ENCODE results near the gene ERGIC3. TPM values are rescaled to one million over a fixed set of nuclear protein-coding genes. Genes with fewer than 3 reads are reported as not detected.

Gene ERGIC3
- polyA plus RNA-seq, 1 of the 3 experiments (the other 2 are of a cell fraction), result 661 TPM

DNA sequence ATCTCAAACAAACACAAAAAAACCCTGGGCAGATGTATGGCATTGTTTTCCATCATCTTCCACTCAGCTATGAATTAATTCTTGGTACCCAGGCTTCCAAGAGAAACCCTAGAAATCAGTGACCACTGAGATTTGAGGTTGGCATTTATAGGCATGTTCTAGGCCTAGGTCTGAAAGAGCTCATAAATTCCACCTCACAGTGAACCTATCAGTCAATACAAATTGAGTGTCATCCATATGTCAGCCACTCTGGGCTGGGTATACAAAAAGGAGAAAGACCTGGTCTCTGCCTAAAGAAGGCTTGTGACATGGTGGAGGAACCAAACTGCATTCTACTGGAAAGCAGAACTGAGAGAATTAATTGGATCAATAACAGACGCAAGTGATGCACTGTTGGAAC lies 42.6 kb upstream of the ERGIC3 start:
- Histone ChIP-seq H3F3A (replicated peaks; ENCODE audit: insufficient read depth) (no peaks in the 10 kb centered on the region), H3K27me3 (ENCODE audit: insufficient read depth) (no peaks in the 10 kb centered on the region), H3K9me3 (no peaks in the 10 kb centered on the region), H3K4me2 (no peak overlapping the region), H3K4me1 (ENCODE audit: control insufficient read depth in 1 of 2, insufficient read depth in 2 of 2, low read depth in 1 of 2, low read length in 1 of 2) (peaks cover 0 to 2% of the 10 kb centered on the region in 2 experiments; a peak in 1 of 4 replicates), H3K36me3 (replicated peaks in 1 of 2; ENCODE audit: control insufficient read depth in 1 of 2, insufficient read depth in 2 of 2, low read length in 1 of 2) (peaks cover 32 to 80% of the 10 kb centered on the region in 2 experiments), H3K9me2 (no peaks in the 10 kb centered on the region), H3K4me3 (ENCODE audit: low read depth in 2 of 2, low read length in 1 of 2) (no peak overlapping the region), H3K27ac (ENCODE audit: low read depth in 2 of 2, low read length in 1 of 2) (no peak overlapping the region), H4K20me1 (ENCODE audit: insufficient read depth) (no peaks in the 10 kb centered on the region), H3K9ac (no peak overlapping the region), H3K79me2 (ENCODE audit: insufficient read depth) (no peaks in the 10 kb centered on the region), H2AFZ (ENCODE audit: low read depth) (no peak overlapping the region)
- CTCF ChIA-PET, result interaction anchor here (1.2 kb wide), 1 partner anchor 120 kb away, joined by 4 read pairs; no protein-coding TSS in a partner anchor
- 95% methylated on average over 1 of the region's 1 CpG for WGBS (ENCODE audit: low lambda C conversion rate)
- POLR2A ChIA-PET, result no interaction called here
- no peak for TF ChIP-seq GABPA (IDR thresholded peaks at IDR 0.05; ENCODE audit: low read depth)
- no peak for TF ChIP-seq RFX5 (IDR thresholded peaks at IDR 0.05; ENCODE audit: low read length)
- TF ChIP-seq RAD21 (IDR thresholded peaks at IDR 0.05; ENCODE audit: low read length), result no peak
- no peak for TF ChIP-seq RCOR1 (IDR thresholded peaks at IDR 0.05; ENCODE audit: low read length)
- DNase-seq, result no peak

DNA sequence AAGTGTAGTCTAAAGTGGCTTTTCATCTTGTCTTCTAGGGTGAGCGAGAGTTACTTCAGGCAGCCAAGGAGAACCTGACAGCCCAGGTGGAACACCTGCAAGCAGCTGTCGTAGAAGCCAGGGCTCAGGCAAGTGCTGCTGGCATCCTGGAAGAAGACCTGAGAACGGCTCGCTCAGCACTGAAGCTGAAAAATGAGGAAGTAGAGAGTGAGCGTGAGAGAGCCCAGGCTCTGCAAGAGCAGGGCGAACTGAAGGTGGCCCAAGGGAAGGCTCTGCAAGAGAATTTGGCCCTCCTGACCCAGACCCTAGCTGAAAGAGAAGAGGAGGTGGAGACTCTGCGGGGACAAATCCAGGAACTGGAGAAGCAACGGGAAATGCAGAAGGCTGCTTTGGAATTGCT lies 39.5 kb upstream of the ERGIC3 start:
- CTCF ChIA-PET, result interaction anchor here (0.9 to 1.8 kb wide), 6 partner anchors 9 to 207 kb away, joined by 3 to 5 read pairs (median 4); no protein-coding TSS in a partner anchor
- no peak overlapping the region for H2AFZ ChIP-seq (ENCODE audit: low read depth)
- H3K9ac ChIP-seq, result no peak overlapping the region
- H3K27me3 ChIP-seq (ENCODE audit: insufficient read depth), result no peaks in the 10 kb centered on the region
- H3K79me2 ChIP-seq (ENCODE audit: insufficient read depth), result no peaks in the 10 kb centered on the region
- peaks cover 0 to 2% of the 10 kb centered on the region in 2 experiments; a peak in 1 of 4 replicates for H3K4me1 ChIP-seq (ENCODE audit: control insufficient read depth in 1 of 2, insufficient read depth in 2 of 2, low read depth in 1 of 2, low read length in 1 of 2)
- POLR2A ChIA-PET, result no interaction called here
- no peak for DNase-seq
- WGBS (ENCODE audit: low lambda C conversion rate), result 94% methylated on average over 8 of the region's 8 CpGs
- H3K27ac ChIP-seq (ENCODE audit: low read depth in 2 of 2, low read length in 1 of 2), result no peak overlapping the region
- H3F3A ChIP-seq (replicated peaks; ENCODE audit: insufficient read depth), result no peaks in the 10 kb centered on the region
- H3K9me2 ChIP-seq, result no peaks in the 10 kb centered on the region
- H3K36me3 ChIP-seq (replicated peaks in 1 of 2; ENCODE audit: control insufficient read depth in 1 of 2, insufficient read depth in 2 of 2, low read length in 1 of 2), result peaks cover 17 to 73% of the 10 kb centered on the region in 2 experiments
- no peaks in the 10 kb centered on the region for H4K20me1 ChIP-seq (ENCODE audit: insufficient read depth)
- H3K9me3 ChIP-seq, result no peaks in the 10 kb centered on the region
- H3K4me2 ChIP-seq, result no peak overlapping the region
- H3K4me3 ChIP-seq (ENCODE audit: low read depth in 2 of 2, low read length in 1 of 2), result no peak overlapping the region
- TF ChIP-seq ELF1 (IDR thresholded peaks at IDR 0.05), result no peak
- no peak for TF ChIP-seq TEAD4 (IDR thresholded peaks at IDR 0.05; ENCODE audit: borderline replicate concordance, insufficient read depth)
- TF ChIP-seq RXRA (IDR thresholded peaks at IDR 0.05; ENCODE audit: borderline replicate concordance, low read depth), result no peak
- TF ChIP-seq, protein P1, sequence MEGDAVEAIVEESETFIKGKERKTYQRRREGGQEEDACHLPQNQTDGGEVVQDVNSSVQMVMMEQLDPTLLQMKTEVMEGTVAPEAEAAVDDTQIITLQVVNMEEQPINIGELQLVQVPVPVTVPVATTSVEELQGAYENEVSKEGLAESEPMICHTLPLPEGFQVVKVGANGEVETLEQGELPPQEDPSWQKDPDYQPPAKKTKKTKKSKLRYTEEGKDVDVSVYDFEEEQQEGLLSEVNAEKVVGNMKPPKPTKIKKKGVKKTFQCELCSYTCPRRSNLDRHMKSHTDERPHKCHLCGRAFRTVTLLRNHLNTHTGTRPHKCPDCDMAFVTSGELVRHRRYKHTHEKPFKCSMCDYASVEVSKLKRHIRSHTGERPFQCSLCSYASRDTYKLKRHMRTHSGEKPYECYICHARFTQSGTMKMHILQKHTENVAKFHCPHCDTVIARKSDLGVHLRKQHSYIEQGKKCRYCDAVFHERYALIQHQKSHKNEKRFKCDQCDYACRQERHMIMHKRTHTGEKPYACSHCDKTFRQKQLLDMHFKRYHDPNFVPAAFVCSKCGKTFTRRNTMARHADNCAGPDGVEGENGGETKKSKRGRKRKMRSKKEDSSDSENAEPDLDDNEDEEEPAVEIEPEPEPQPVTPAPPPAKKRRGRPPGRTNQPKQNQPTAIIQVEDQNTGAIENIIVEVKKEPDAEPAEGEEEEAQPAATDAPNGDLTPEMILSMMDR (IDR thresholded peaks at IDR 0.05), result no peak
- TF ChIP-seq, protein P2, sequence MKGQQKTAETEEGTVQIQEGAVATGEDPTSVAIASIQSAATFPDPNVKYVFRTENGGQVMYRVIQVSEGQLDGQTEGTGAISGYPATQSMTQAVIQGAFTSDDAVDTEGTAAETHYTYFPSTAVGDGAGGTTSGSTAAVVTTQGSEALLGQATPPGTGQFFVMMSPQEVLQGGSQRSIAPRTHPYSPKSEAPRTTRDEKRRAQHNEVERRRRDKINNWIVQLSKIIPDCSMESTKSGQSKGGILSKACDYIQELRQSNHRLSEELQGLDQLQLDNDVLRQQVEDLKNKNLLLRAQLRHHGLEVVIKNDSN (IDR thresholded peaks at IDR 0.05; ENCODE audit: borderline replicate concordance, low read depth), result no peak
- TF ChIP-seq SIN3A (IDR thresholded peaks at IDR 0.05; ENCODE audit: borderline replicate concordance, low read depth, low read length), result no peak
- TF ChIP-seq, protein P3, sequence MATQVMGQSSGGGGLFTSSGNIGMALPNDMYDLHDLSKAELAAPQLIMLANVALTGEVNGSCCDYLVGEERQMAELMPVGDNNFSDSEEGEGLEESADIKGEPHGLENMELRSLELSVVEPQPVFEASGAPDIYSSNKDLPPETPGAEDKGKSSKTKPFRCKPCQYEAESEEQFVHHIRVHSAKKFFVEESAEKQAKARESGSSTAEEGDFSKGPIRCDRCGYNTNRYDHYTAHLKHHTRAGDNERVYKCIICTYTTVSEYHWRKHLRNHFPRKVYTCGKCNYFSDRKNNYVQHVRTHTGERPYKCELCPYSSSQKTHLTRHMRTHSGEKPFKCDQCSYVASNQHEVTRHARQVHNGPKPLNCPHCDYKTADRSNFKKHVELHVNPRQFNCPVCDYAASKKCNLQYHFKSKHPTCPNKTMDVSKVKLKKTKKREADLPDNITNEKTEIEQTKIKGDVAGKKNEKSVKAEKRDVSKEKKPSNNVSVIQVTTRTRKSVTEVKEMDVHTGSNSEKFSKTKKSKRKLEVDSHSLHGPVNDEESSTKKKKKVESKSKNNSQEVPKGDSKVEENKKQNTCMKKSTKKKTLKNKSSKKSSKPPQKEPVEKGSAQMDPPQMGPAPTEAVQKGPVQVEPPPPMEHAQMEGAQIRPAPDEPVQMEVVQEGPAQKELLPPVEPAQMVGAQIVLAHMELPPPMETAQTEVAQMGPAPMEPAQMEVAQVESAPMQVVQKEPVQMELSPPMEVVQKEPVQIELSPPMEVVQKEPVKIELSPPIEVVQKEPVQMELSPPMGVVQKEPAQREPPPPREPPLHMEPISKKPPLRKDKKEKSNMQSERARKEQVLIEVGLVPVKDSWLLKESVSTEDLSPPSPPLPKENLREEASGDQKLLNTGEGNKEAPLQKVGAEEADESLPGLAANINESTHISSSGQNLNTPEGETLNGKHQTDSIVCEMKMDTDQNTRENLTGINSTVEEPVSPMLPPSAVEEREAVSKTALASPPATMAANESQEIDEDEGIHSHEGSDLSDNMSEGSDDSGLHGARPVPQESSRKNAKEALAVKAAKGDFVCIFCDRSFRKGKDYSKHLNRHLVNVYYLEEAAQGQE (IDR thresholded peaks at IDR 0.05; ENCODE audit: low read depth, low read length), result no peak
- no peak for TF ChIP-seq TCF12 (IDR thresholded peaks at IDR 0.05)
- TF ChIP-seq, protein P4, sequence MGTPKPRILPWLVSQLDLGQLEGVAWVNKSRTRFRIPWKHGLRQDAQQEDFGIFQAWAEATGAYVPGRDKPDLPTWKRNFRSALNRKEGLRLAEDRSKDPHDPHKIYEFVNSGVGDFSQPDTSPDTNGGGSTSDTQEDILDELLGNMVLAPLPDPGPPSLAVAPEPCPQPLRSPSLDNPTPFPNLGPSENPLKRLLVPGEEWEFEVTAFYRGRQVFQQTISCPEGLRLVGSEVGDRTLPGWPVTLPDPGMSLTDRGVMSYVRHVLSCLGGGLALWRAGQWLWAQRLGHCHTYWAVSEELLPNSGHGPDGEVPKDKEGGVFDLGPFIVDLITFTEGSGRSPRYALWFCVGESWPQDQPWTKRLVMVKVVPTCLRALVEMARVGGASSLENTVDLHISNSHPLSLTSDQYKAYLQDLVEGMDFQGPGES (IDR thresholded peaks at IDR 0.05; ENCODE audit: low read depth, low read length), result no peak
- TF ChIP-seq MXI1 (IDR thresholded peaks at IDR 0.05; ENCODE audit: low read depth, low read length), result no peak
- TF ChIP-seq, protein P5, sequence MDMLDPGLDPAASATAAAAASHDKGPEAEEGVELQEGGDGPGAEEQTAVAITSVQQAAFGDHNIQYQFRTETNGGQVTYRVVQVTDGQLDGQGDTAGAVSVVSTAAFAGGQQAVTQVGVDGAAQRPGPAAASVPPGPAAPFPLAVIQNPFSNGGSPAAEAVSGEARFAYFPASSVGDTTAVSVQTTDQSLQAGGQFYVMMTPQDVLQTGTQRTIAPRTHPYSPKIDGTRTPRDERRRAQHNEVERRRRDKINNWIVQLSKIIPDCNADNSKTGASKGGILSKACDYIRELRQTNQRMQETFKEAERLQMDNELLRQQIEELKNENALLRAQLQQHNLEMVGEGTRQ (IDR thresholded peaks at IDR 0.05; ENCODE audit: borderline replicate concordance, low read depth, low read length), result no peak
- no peak for TF ChIP-seq EZH2phosphoT487 (IDR thresholded peaks at IDR 0.05; ENCODE audit: borderline replicate concordance, low read depth)
- TF ChIP-seq RFX5 (IDR thresholded peaks at IDR 0.05; ENCODE audit: low read length), result no peak
- TF ChIP-seq TAF1 (IDR thresholded peaks at IDR 0.05; ENCODE audit: borderline replicate concordance, low read depth, low read length), result no peak
- TF ChIP-seq SMC3 (IDR thresholded peaks at IDR 0.05; ENCODE audit: low read depth, low read length), result no peak
- no peak for TF ChIP-seq EP300 (IDR thresholded peaks at IDR 0.05; ENCODE audit: borderline replicate concordance in 1 of 2, low read depth in 1 of 2, low read length in 1 of 2)
- TF ChIP-seq RCOR1 (IDR thresholded peaks at IDR 0.05; ENCODE audit: low read length), result no peak
- TF ChIP-seq NFIC (IDR thresholded peaks at IDR 0.05; ENCODE audit: borderline replicate concordance), result no peak
